CMK (cell line): Measurements from ENCODE around the gene PAMR1.

Experiments
- DNase-seq: peaks from one replicate; pipeline ENCODE4 v3.0.0-alpha.2; 2010; ENCODE audit warnings: low read depth

PAMR1 gene

GRCh38 chr11:35436581-35437250 is 88.7 kb downstream of the PAMR1 start:
- no peak for DNase-seq

GRCh38 chr11:35433588-35433987 is 91.8 kb downstream of the PAMR1 start:
- DNase-seq = no peak

- DNase-seq = no peak
Measured at GRCh38 chr11:35432464-35432863, 93.0 kb downstream of the PAMR1 start.

GRCh38 chr11:35427071-35427470 is 98.3 kb downstream of the PAMR1 start:
- no peak for DNase-seq

- DNase-seq = no peak
Measured at GRCh38 chr11:35426351-35426750, 99.1 kb downstream of the PAMR1 start.

- DNase-seq = no peak
Measured at GRCh38 chr11:35425603-35426212, 99.7 kb downstream of the PAMR1 start.

- DNase-seq = no peak
Measured at GRCh38 chr11:35424157-35424940, 101.1 kb downstream of the PAMR1 start.

- no peak for DNase-seq
Measured at GRCh38 chr11:35420371-35420770, 105.0 kb downstream of the PAMR1 start.

GRCh38 chr11:35419830-35420333 is 105.5 kb downstream of the PAMR1 start:
- no peak for DNase-seq

- no peak for DNase-seq
Measured at GRCh38 chr11:35419184-35419829, 106.1 kb downstream of the PAMR1 start, which contains the start of gene SLC1A2. SLC1A2 (minus strand) TSS chr11:35419558; CDS start chr11:35418966, 592 bp downstream.

- no peak for DNase-seq
Measured at GRCh38 chr11:35418282-35419183, 106.9 kb downstream of the PAMR1 start.

GRCh38 chr11:35415487-35415886 is 109.9 kb downstream of the PAMR1 start:
- DNase-seq = no peak

- DNase-seq = no peak
Measured at GRCh38 chr11:35414776-35415175, 110.6 kb downstream of the PAMR1 start.

GRCh38 chr11:35414311-35414710 is 111.1 kb downstream of the PAMR1 start:
- no peak for DNase-seq

GRCh38 chr11:35413598-35413997 is 111.8 kb downstream of the PAMR1 start:
- DNase-seq = no peak

- DNase-seq = no peak
Measured at GRCh38 chr11:35412285-35412684, 113.1 kb downstream of the PAMR1 start.

GRCh38 chr11:35407041-35407440 is 118.4 kb downstream of the PAMR1 start:
- no peak for DNase-seq

- peak; percentile 9 for DNase-seq
Measured at GRCh38 chr11:35404388-35404775, 121.0 kb downstream of the PAMR1 start.

- no peak for DNase-seq
Measured at GRCh38 chr11:35403765-35404387, 121.5 kb downstream of the PAMR1 start.

- no peak for DNase-seq
Measured at GRCh38 chr11:35402751-35403660, 122.4 kb downstream of the PAMR1 start.
